Stomach (tissue), 4 donors: Measurements from ENCODE around the gene SYCN.

ENCODE experiments used
- CTCF ChIP-seq, 7 experiments: fragments of 450-650 bp in 4 of 7; fragments of 200-600 bp in 3 of 7; sonication (generic) in 3 of 7; IDR thresholded peaks; one replicate each; pipeline ENCODE4 v1.5.1; 2016 to 2019; ENCODE audit warnings: antibody characterized with exemption in 7 of 7, control low read depth in 2 of 7, mild to moderate bottlenecking in 1 of 7
- POLR2A ChIP-seq, 4 donors: fragments of 450-650 bp; IDR thresholded peaks; one replicate each; pipeline ENCODE4 v1.6.1; 2016; ENCODE audit warnings: antibody characterized with exemption in 4 of 4, control low read depth in 2 of 4, mild to moderate bottlenecking in 1 of 4, moderate library complexity in 1 of 4
- POLR2AphosphoS5 ChIP-seq, 3 donors: sonication (generic); formaldehyde crosslinking; IDR thresholded peaks; one replicate each; pipeline ENCODE4 v1.6.1; 2016; ENCODE audit warnings: antibody characterized with exemption in 3 of 3

GRCh38 chr19:39163621-39164020 is 40.4 kb downstream of the SYCN start:
- no peak for TF ChIP-seq CTCF (IDR thresholded peaks at IDR 0.05)
- TF ChIP-seq POLR2AphosphoS5 (IDR thresholded peaks at IDR 0.05) = no peak
- no peak for TF ChIP-seq POLR2A (IDR thresholded peaks at IDR 0.05)
